RKO (cell line): ENCODE data around the gene RRAS2.
"Not testable (repeated sequence)": the region's sequence is repeated elsewhere in the genome, so short reads cannot be mapped to it uniquely, and the experiment has no call there.

Experiments
- DNase-seq: peaks from one replicate; pipeline ENCODE4 v3.0.0-alpha.2; 2016; ENCODE audit warnings: low spot score

RRAS2 gene

DNA sequence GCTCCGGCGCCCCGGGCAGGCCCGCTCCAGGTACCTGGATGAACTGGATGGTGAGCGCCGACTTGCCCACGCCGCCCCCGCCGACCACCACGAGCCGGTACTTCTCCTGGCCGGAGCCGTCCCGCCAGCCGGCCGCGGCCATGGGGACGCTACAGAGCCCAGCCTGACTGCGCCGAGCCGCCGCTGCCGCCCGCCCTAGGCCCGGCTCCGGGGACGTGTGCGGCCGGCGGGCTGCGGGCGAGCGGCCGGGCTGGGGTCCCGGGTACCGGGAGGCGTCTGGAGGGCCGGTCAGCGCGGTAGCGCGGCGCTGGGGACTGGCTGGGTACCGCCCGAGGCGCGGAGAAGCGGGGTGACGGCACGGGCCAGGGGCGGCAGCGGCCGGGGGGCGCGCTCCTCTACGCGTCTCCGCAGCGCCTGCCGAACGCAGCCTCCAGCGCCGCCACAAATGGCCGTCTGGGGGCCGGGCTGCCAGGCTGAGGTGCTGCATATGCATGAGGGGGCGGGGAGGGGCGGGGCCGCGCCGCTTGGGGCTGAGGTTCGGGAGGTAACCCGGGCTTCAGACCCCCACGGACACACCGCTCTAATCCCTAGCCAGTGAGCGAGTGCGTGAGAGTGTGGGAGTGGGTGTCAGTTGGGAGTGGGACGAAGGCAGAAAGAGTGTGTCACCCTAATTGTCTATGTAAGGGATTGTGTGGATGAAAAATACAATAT is at the start of gene RRAS2:
RRAS2 (minus strand) TSS at position 455 of the 711 bp plus-strand sequence; CDS start at position 142, 313 bp downstream.
- peak; percentile 77 for DNase-seq

- no peak for DNase-seq
These were observed 49.6 kb upstream of the RRAS2 start for GRCh38 chr11:14408612-14409011.

GRCh38 chr11:14406116-14406515 is 47.1 kb upstream of the RRAS2 start:
- peak; percentile 31 for DNase-seq

GRCh38 chr11:14403528-14403927 is 44.5 kb upstream of the RRAS2 start:
- not testable (repeated sequence) for DNase-seq

- no peak for DNase-seq
These were observed 40.1 kb upstream of the RRAS2 start for GRCh38 chr11:14399087-14399486.

- no peak for DNase-seq
These were observed 37.3 kb upstream of the RRAS2 start for GRCh38 chr11:14396273-14396672.

- DNase-seq, result no peak
These were observed 34.9 kb upstream of the RRAS2 start for GRCh38 chr11:14393889-14394288.

DNA sequence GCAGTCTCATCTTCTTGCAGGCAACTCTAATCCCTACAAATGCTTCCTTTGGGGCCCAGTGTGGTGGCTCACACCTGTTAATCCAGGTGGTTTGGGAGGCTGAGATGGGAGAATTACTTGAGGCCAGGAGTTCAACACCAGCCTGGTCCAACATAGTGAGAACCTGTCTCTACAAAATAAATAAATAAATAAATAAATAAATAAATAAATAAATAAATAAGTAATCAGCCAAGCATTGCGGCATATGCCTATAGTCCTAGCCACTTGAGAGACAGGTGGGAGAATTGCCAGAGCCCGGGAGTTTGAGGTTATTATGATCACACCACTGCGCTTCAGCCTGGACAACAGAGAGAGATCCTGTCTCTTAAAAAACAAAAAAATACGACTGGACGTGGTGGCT is 34.1 kb upstream of the RRAS2 start:
- no peak for DNase-seq

- no peak for DNase-seq
These were observed 31.7 kb upstream of the RRAS2 start for GRCh38 chr11:14390669-14391068.

GRCh38 chr11:14388352-14388751 is 29.4 kb upstream of the RRAS2 start:
- no peak for DNase-seq

- no peak for DNase-seq
These were observed 28.0 kb upstream of the RRAS2 start for GRCh38 chr11:14386895-14387480.

GRCh38 chr11:14386081-14386480 is 27.1 kb upstream of the RRAS2 start:
- DNase-seq, result no peak

DNA sequence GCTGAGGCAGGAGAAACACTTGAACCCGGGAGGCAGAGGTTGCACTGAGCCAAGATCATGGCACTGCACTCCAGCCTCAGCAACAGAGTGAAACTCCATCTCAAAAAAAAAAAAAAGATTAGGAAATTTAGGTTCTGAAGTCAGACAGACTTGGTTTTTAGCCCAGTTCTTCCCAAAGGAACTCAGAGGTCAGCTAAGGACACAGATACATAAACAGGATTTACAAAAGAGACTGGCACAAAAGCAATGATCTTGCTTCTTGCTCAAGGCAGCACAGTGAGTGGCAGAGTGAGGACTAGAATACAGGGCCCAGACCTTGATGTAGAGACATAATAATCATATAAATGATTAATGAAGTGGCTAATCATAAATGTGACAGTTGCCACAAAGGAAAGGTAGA is 25.4 kb upstream of the RRAS2 start:
- no peak for DNase-seq

DNA sequence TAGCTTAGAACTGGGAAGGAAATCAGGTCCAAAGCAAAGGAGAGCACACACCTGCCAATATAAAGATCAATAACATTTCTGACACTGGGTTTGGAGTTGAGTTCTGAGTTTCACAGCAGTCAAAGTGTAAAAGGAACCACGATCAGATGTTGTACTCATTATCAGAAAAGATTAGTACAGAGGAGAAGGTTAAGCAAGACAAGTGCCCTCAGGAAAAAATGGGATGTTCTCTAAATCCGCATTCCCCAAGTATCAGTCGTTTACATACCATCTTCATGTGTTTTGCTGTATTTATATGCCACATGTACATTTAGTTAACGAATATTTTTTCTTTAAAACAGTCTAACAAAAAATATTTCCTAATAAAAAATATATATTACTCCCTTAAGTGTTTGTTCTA is 23.0 kb upstream of the RRAS2 start:
- DNase-seq, result no peak

GRCh38 chr11:14380947-14381561 is 22.1 kb upstream of the RRAS2 start:
- peak; percentile 68 for DNase-seq

DNA sequence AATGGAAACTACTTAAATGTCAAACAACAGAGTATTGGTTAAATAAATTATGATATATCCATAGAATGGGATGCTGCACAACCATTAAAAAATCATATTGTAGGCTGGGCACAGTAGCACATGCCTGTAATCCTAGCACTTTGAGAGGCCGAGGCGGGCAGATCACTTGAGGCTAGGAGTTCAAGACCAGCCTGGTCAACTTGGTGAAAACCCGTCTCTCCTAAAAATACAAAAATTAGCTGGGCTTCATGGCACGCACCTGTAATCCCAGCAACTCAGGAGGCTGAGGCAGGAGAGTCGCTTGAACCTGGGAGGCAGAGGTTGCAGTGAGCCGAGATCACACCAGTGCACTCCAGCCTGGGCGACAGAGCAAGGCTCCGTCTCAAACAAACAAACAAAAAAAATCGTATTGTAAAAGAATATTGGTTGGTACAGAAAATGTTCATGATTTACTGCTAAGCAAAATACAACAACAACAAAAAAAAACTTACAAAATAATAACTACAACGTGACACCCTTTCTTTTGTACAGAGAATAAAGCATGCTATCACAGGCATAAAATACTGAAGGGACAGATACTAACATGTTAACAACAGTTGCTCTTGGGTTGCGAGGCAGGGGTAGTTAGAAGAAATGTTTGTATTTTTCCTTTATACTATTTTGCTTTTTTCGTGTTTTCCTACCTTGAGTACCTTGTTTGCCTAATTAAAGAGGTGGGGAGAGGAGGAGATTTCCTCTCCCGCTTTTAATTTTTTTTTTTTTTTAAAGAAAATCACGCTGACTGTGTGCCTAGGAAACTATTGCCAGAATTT is 21.3 kb upstream of the RRAS2 start:
- DNase-seq, result no peak

- peak; percentile 36 for DNase-seq
These were observed 19.2 kb upstream of the RRAS2 start for GRCh38 chr11:14378171-14378570.

- peak; percentile 54 for DNase-seq
These were observed 17.9 kb upstream of the RRAS2 start for GRCh38 chr11:14376920-14377319.

- DNase-seq, result no peak
These were observed 16.2 kb upstream of the RRAS2 start for GRCh38 chr11:14374922-14375830.

GRCh38 chr11:14373941-14374646 is 15.1 kb upstream of the RRAS2 start:
- no peak for DNase-seq

GRCh38 chr11:14372011-14372410 is 13.0 kb upstream of the RRAS2 start:
- no peak for DNase-seq
